ENCODE measurements around the gene ABI3BP. TPM values are rescaled to one million over a fixed set of nuclear protein-coding genes. Genes with fewer than 3 reads are reported as not detected.

The ABI3BP gene
- total RNA-seq, 1 donor from 2014 or later = 28.8 TPM

DNA sequence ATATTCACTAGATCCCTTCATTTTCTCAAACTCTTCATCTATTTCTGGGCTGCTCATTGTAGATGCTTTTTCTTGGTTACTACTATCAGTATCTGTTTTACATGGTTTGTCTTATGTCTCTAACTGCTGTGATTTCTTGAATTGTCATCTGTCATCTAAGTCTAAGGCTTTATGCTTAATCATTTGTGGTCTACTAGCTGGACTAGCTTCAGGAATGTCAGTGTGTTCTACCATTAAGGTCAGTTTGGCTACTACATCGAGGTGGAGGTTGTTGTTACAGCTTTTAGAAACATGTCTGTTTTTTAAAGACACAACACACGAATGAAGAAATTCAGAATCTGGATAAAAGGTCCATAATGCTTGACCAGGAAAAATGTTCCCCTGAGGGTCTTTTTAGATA is 82.2 kb downstream of the ABI3BP start:
- intact Hi-C loops (cut with DNase I) = no loop called here
- DNase-seq (no peak), ATAC-seq (ENCODE audit: poor library complexity) (no peak)

DNA sequence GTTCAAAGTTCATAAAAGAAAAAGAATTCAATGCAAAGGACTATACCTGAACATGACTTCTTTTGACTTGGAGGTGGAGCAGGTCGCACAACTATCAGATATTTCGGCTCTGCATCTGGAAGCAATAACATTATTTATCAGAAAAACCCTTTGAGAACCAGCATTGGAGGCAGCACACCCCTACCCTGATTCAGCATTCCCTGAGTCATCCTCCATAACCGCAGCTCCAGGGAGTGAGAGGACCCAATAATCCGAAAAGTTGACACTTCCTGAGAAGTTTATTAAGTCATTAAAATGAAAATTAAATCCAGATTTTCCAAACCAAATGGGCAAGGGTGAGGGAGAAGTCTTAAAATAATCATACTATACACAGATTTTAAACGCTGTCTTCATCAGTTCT is 90.6 kb downstream of the ABI3BP start:
- intact Hi-C loops (cut with DNase I) = no loop called here
- no peak for ATAC-seq (ENCODE audit: poor library complexity)

DNA sequence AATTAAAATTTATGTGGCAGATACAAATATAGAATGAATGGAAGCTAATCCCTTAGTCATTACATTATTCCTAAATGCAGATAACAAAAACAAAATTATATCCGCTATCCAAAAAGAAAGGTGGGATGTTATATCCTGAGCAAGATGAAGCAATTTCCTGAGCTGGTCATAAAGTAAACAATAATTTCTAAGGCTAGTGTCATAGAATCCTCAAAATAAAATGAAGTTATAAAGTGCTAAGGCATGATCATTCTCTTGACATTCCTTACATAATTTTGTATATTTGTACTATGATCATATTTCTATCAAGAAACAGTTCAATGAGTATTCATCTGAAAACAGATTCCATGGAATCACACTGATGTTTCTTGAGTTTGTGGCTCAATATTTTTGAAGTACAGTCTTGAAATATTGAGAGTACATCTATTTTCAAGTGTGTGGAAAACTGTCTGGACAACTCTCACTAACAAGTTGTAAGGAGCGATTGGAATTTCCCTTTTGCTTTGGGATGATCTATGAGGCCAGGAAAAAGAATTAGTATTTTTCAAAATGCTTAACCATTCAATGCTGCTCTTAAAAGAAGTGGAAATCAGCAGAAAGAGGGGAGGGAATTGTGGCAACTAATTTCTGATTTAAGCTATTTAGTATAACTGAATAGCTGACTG is 92.4 kb downstream of the ABI3BP start:
- DNase-seq = no peak
- intact Hi-C loops (cut with DNase I) = no loop called here
- ATAC-seq (ENCODE audit: poor library complexity) = no peak

More for the DNA sequence above, 90.6 kb downstream of the ABI3BP start:
- DNase-seq = no peak

DNA sequence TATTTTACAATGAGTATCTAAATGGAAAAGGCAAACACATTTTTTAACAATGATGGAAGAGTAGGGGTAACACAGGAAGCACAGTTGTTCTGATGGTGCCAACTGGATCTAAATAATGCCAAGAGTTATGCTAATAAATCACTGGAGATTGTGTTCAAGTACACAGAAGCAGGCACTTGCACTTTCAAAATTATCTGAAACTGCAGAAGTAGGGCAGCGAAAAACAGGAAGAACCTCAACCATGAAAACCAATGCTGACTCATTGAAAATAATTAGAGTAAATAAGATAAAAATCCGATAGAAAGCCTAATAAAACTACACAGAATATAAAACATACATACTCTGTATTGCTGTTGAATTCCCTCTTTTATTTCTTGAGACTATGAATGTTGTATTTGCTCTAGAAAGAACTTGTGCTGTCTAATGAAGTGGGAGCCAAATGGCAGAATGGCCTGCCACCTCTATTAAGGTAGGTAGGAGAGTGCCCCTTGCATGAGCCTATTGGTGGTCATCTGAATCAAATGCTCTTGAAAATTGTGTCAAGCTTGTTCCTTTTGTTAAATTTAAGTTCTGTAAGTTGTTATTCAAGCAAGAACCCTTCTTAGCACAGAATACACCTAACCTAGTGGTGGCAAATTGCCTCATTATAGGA is 93.7 kb downstream of the ABI3BP start:
- DNase-seq (no peak), ATAC-seq (ENCODE audit: poor library complexity) (peak; percentile 38)

DNA sequence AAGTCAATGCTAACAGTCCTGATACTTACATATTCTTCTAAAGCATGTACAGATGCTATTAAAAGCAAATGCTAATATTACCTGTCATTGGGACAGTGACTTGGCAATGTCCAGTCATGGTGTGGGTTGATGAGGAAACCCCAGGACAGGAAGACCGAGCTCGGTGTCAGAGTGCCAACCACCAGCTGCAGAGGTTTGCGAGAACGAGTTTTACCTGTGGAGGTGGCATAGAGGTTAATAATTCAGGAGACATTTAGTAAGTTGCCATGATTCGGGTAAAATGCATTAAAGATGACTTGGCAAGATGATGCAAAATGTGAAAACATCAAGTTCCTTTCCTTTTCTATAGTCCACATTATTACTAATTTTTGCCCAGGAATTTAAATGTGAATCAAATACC is 94.5 kb downstream of the ABI3BP start:
- DNase-seq (no peak), ATAC-seq (ENCODE audit: poor library complexity) (no peak)
- intact Hi-C loops (cut with DNase I) = no loop called here

More for the DNA sequence above, 93.7 kb downstream of the ABI3BP start:
- intact Hi-C loops (cut with DNase I) = no loop called here

DNA sequence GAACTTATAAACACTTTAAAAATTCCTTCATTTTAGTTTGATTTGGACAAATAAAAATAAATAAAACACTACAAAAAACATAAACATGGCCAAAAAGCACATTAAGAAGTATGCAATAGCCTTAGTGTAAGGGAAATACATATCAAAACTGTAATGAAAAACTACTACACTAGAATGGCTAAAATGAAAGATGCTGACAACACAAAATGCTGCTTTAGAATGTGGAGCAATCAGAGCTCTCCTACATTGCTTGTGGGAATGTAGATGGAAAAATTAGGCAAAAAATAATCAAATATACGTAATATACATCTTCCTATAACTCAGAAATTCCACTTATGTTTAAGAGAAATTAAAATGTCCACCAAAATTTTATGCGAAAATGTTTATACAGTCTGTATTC is 96.2 kb downstream of the ABI3BP start:
- DNase-seq (no peak), ATAC-seq (ENCODE audit: poor library complexity) (no peak)
- intact Hi-C loops (cut with DNase I) = no loop called here

DNA sequence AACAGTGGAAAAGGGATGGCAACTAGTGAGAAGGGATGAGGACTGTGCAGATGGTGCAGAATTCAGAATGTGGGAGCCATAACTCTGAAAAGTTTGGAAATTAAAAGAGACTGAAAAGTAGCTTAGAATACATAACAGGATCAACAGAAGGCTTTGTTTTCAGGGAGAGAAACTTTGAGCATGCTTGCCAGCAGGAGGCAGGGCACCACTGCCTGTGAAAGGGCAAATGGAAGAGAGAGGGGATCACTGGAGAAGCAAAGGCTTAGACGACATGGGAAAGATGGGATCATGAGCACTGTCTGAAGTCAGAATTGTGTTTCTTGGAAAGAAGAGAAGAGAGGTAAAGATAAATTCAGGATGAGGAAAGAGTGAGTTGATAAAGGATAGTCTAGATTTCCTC is 99.6 kb downstream of the ABI3BP start:
- DNase-seq (no peak), ATAC-seq (ENCODE audit: poor library complexity) (peak; percentile 66)
- intact Hi-C loops (cut with DNase I) = loop anchor here (5.0 kb wide), 1 partner anchor 304 kb away; no protein-coding TSS in a partner anchor

- no peak for DNase-seq
- intact Hi-C loops (cut with DNase I) = loop anchor here (5.0 kb wide), 1 partner anchor 304 kb away; no protein-coding TSS in a partner anchor
- ATAC-seq (ENCODE audit: poor library complexity) = no peak
These were observed 100.1 kb downstream of the ABI3BP start for GRCh38 chr3:100893108-100893507.

GRCh38 chr3:100891827-100892226 is 101.4 kb downstream of the ABI3BP start:
- no peak for ATAC-seq (ENCODE audit: poor library complexity)
- DNase-seq = no peak
- intact Hi-C loops (cut with DNase I) = loop anchor here (5.0 kb wide), 1 partner anchor 305 kb away; no protein-coding TSS in a partner anchor

GRCh38 chr3:100891033-100891432 is 102.2 kb downstream of the ABI3BP start:
- DNase-seq (no peak), ATAC-seq (ENCODE audit: poor library complexity) (no peak)
- intact Hi-C loops (cut with DNase I) = loop anchor here (5.0 kb wide), 1 partner anchor 306 kb away; no protein-coding TSS in a partner anchor

- ATAC-seq (ENCODE audit: poor library complexity) (no peak), DNase-seq (no peak)
- intact Hi-C loops (cut with DNase I) = no loop called here
These were observed 104.3 kb downstream of the ABI3BP start for GRCh38 chr3:100888881-100889280.

DNA sequence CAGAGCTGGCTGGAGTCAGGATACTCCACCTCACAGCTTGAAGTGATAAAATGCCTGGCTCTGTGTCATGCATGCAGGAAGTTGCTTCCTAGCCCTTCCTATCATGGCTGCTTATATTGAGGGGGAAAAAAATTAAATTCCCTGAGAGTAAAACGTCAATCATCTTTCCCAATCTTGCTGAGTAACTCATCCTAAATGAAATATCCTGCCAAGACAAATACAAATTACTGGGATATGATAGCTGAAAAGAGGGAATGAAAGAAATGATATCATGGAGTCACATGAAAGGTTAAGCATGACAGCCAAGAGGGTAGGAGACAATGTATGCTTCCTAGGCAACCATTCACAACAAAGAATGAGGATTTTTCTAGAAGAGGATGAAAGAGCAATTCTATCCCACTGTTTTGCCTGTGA is 110.6 kb downstream of the ABI3BP start:
- intact Hi-C loops (cut with DNase I) = no loop called here
- ATAC-seq (ENCODE audit: poor library complexity) (peak; percentile 32), DNase-seq (no peak)

GRCh38 chr3:100880845-100881244 is 112.4 kb downstream of the ABI3BP start:
- intact Hi-C loops (cut with DNase I) = no loop called here
- ATAC-seq (ENCODE audit: poor library complexity) = peak; percentile 50
- DNase-seq = no peak

GRCh38 chr3:100880072-100880471 is 113.1 kb downstream of the ABI3BP start:
- DNase-seq (peak; percentile 58), ATAC-seq (ENCODE audit: poor library complexity) (peak; percentile 82)
- intact Hi-C loops (cut with DNase I) = no loop called here

DNA sequence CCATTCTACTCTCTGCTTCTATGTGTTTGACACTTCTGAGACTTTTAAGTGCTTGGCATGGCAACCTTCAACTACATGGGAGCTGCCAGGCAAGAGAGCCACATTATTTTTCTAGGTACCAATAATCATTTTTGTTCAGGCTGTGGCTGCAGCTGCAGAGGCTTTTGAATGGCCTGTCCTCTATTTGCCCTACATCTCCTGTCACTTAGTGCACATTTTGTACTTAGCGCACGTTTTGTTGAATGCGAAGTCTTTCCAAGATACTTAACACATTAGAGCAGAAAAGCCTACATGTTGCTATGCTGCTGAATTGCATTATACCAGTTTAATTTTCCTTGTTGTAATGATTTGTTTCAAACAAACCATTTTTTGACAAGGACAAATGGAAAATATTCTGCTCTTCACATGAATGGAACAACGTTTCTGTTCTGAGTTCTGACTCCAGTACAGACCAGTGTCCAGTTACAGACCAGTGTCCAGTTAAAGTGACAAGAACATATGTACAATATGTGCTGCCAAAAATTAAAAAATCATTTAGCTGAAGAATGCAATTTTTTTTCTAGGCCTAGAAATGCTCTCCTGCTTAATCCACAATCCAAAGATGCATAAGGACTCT is 113.9 kb downstream of the ABI3BP start:
- ATAC-seq (ENCODE audit: poor library complexity) = peak; percentile 19
- intact Hi-C loops (cut with DNase I) = no loop called here
- no peak for DNase-seq

GRCh38 chr3:100877286-100877685 is 115.9 kb downstream of the ABI3BP start:
- DNase-seq = no peak
- intact Hi-C loops (cut with DNase I) = no loop called here
- ATAC-seq (ENCODE audit: poor library complexity) = peak; percentile 53

GRCh38 chr3:100875239-100875638 is 118.0 kb downstream of the ABI3BP start:
- intact Hi-C loops (cut with DNase I) = no loop called here
- ATAC-seq (ENCODE audit: poor library complexity) = peak; percentile 52
- DNase-seq = peak; percentile 79

DNA sequence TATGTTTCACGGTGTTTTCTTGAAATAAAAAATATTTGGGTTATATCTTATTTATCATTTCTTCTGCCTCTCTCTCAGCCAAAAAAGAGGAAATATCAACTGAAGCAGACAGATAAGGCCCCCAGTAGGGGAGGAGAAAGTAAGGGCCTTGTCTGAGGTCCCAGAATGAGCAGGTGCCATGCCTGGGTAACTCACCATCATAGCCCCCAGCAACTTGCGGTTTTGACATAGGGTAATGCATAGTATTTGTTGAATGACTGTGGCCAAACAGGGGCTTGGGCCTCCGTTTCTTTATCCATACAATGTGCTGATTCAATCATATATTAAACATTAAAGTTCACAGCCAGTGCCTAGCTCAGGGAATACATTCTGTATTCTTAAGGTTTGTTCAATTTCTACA is 119.6 kb downstream of the ABI3BP start:
- intact Hi-C loops (cut with DNase I) = no loop called here
- DNase-seq (no peak), ATAC-seq (ENCODE audit: poor library complexity) (no peak)

- ATAC-seq (ENCODE audit: poor library complexity) = no peak
- intact Hi-C loops (cut with DNase I) = no loop called here
- no peak for DNase-seq
These were observed 121.9 kb downstream of the ABI3BP start for GRCh38 chr3:100871306-100871705.

GRCh38 chr3:100869787-100870186 is 123.4 kb downstream of the ABI3BP start:
- DNase-seq = no peak

More at GRCh38 chr3:100869787-100870186, 123.4 kb downstream of the ABI3BP start:
- intact Hi-C loops (cut with DNase I) = no loop called here
- ATAC-seq (ENCODE audit: poor library complexity) = peak; percentile 71

All from Right ventricle myocardium superior (tissue), 1 donor.